Natural killer cell treated with Interleukin-12 subunit alpha and Interleukin-12 subunit beta and Interleukin-15 and Interleukin-18, amount 100 ng/mL, for 72 hours (primary cell): Measurements from ENCODE around the gene TSPYL1. TPM values are rescaled to one million over a fixed set of nuclear protein-coding genes. Genes with fewer than 3 reads are reported as not detected.
A peak's percentile ranks its signal among the peaks of the same experiment; 100 is the strongest.
"Not testable (repeated sequence)": the region's sequence is repeated elsewhere in the genome, so short reads cannot be mapped to it uniquely, and the experiment has no call there.

ENCODE experiments used
- ATAC-seq, 2 donors: fragments of 150-1000 bp; cut with Tn5 transposase in 1 of 2; sonication (Bioruptor Pico), chemical (Tn5 transposase) in 1 of 2; 2 replicates each; pipeline ENCODE4 v1.10.0; 2021
- DNase-seq: peaks from one replicate; pipeline ENCODE4 v3.0.0; 2022; ENCODE audit warnings: low spot score
- H3K27ac Mint-ChIP-seq, 2 donors: 1 replicate in 1 of 2; 2 replicates in 1 of 2; pipeline ENCODE4 v1.8.0; 2022; ENCODE audit warnings: mixed read lengths in 2 of 2, mild to moderate bottlenecking in 1 of 2, moderate library complexity in 1 of 2
- H3K27me3 Mint-ChIP-seq, 2 donors: 1 replicate in 1 of 2; 2 replicates in 1 of 2; pipeline ENCODE4 v1.8.0; 2022; ENCODE audit warnings: mixed read lengths in 2 of 2
- H3K36me3 Mint-ChIP-seq: one replicate; pipeline ENCODE4 v1.8.0; 2022; ENCODE audit warnings: mixed read lengths
- H3K4me1 Mint-ChIP-seq, 2 donors: 1 replicate in 1 of 2; 2 replicates in 1 of 2; pipeline ENCODE4 v1.8.0; 2022; ENCODE audit warnings: low read depth in 2 of 2, mixed read lengths in 2 of 2, mild to moderate bottlenecking in 1 of 2
- H3K4me3 Mint-ChIP-seq: one replicate; pipeline ENCODE4 v1.8.0; 2022; ENCODE audit warnings: mixed read lengths
- H3K9me3 Mint-ChIP-seq: 2 replicates; pipeline ENCODE4 v1.8.0; 2022; ENCODE audit warnings: mixed read lengths
- total RNA-seq, 2 donors: library from RNA; stranded (reverse); gene quantifications; one replicate each; pipeline ENCODE4 v1.2.3, GENCODE V29; 2022

The TSPYL1 gene
- total RNA-seq, 2 donors from 2014 or later: 40.4 to 50.9 TPM

DNA sequence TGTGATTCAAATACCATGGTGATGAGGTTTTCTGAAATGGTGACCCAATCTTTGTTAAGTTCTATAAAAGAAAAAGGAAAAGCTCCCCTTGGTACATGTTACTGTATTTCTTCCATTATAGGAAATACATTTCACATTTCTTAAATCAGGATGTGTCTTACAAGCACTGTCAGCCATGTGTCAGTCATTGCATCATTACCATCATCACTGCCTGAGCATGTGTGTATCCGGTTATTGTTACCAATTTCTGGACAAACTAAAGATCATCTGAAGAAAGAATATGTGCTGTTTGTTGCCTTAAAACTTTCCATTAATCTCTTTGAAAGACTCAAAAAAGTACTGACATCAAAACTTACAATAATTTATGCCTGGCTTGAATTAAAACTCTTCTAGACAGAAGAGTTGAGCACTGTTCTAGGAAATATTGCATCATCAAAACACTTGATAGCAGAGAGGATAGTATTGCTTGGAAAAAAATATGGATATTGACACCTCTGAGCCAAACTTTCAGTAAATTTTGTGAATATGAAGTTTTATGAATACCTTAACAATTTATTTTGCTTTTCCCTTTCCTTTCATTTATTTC lies 7.1 kb upstream of the TSPYL1 start:
- Mint-ChIP-seq H3K9me3 (no peaks in the 10 kb centered on the region), H3K4me3 (no peak overlapping the region), H3K27me3 (no peaks in the 10 kb centered on the region), H3K36me3 (no peaks in the 10 kb centered on the region), H3K27ac (peak overlapping the region in 1 of 2 donors; percentile 39), H3K4me1 (no peaks in the 10 kb centered on the region)
- no peak for DNase-seq
- peak in 1 of 2 donors; percentile 60 for ATAC-seq

DNA sequence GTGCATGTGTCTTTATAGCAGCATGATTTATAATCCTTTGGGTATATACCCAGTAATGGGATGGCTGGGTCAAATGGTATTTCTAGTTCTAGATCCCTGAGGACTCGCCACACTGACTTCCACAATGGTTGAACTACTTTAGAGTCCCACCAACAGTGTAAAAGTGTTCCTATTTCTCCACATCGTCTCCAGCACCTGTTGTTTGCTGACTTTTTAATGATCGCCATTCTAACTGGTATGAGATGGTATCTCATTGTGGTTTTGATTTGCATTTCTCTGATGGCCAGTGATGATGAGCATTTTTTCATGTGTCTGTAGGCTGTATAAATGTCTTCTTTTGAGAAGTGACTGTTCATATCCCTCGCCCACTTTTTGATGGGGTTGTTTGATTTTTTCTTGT lies 5.3 kb upstream of the TSPYL1 start:
- not testable (repeated sequence) for H3K9me3 Mint-ChIP-seq, DNase-seq, H3K4me3 Mint-ChIP-seq, H3K27ac Mint-ChIP-seq, H3K36me3 Mint-ChIP-seq, ATAC-seq, H3K27me3 Mint-ChIP-seq
- H3K4me1 Mint-ChIP-seq: peaks cover 3 to 11% of the 10 kb centered on the region in 2 donors

DNA sequence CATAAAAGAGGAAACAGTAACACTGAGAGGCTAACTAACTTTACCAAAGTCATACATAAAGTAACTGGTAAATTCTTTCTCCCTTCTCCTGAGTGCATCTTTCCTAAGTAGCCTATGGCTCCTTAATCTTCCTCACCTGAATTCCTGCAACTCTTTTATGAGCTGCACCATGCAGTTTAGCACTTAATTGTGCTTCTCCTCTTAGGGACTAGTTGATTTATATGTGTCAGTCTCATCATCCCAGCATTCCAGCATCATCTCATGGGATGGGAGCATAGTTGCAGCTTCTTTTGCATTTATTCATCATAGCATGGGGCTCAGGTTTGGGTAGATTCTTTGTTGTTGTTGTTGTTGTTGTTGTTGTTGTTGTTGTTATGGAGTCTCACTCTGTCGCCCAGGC lies 3.5 kb upstream of the TSPYL1 start:
- no peak for ATAC-seq
- no peak overlapping the region for H3K4me3 Mint-ChIP-seq
- H3K9me3 Mint-ChIP-seq: no peaks in the 10 kb centered on the region
- no peak for DNase-seq
- no peaks in the 10 kb centered on the region for H3K27me3 Mint-ChIP-seq
- H3K36me3 Mint-ChIP-seq: peaks cover 12% of the 10 kb centered on the region
- H3K4me1 Mint-ChIP-seq: peaks cover 14 to 27% of the 10 kb centered on the region in 2 donors
- H3K27ac Mint-ChIP-seq: no peak overlapping the region

DNA sequence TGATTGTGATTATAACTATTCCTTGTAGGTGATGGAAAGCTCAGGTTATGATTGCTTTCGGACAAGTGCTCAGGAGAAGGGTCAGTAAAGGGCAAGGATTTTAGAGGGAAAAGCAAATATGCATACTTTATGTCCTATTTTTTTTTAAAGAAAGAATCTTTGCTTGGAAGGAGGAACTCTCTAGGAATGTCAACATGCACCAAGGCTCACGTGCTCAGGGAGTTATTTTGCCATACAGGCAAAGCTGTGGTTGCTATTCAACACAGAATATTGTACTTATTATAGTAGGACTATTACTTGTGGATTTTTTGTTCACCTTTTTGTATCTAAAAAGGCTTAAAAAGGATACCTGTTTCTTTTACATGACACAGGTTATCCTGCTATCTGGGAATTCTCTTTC lies 3.0 kb upstream of the TSPYL1 start:
- peaks cover 17% of the 10 kb centered on the region for H3K36me3 Mint-ChIP-seq
- H3K4me1 Mint-ChIP-seq: peaks cover 18 to 32% of the 10 kb centered on the region in 2 donors
- ATAC-seq (no peak), DNase-seq (no peak)
- H3K4me3 Mint-ChIP-seq: no peak overlapping the region
- H3K9me3 Mint-ChIP-seq: no peaks in the 10 kb centered on the region
- no peak overlapping the region for H3K27ac Mint-ChIP-seq
- no peaks in the 10 kb centered on the region for H3K27me3 Mint-ChIP-seq

DNA sequence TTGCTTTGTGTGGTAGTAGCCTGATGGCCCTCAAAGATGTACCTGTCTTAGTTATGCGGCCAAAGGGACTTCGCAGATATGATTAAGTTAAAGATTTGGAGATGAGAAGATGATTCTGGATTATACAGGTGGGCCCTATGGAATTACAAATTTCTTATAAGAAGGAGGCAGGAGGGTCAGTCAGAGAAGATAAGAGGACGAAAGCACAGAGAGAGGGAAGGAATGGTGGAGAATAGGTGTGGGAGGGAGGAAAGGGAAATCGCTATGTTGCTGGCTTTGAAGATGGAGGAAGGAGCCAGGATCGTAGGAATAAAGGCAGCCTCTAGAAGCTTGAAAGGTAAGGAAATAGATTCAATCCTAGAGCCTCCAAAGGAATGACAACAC lies 1.2 kb upstream of the TSPYL1 start:
- Mint-ChIP-seq H3K4me3 (peak overlapping the region; percentile 100), H3K27ac (peak overlapping the region in 1 of 2 donors; percentile 99), H3K9me3 (no peaks in the 10 kb centered on the region), H3K27me3 (no peaks in the 10 kb centered on the region), H3K36me3 (peaks cover 30% of the 10 kb centered on the region), H3K4me1 (peaks cover 31 to 48% of the 10 kb centered on the region in 2 donors)
- DNase-seq (no peak), ATAC-seq (no peak)

DNA sequence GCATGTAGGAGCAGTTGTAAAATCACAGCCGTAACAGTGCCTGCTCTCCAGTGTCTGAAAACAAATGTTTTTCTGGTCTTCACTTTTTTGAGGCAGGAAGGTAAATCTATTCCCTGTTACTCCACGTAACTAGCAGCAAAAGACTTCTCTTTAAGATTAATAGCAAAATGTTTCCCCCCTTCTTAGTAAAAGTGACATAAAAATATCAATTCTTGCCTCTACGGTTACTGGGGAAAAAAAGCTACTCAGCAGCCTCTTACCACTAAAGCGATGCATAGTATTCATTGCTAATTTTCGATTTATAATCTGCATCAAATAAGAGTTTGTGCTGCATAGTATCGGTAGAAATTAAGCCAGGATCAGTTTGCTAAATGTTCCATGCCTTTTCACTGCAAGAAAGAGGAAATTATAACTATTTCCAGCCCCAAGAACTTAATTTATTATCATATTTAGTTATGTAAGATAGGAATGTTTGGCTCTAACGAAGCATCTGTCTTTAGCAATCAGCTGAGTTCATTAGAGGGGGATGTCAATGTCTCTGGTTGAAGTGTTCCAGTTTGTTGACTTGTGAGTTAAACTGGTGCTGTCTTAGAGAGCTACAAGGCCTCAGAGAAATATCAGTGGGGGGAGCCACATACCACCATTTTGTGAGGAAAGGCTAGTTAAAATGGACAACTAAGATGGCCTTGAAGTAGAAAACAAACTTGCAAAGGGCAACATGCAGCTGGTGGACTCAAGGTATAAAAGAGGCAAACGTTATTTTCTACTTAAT lies 617 bp upstream of the TSPYL1 start:
- no peak for DNase-seq
- peaks cover 33 to 51% of the 10 kb centered on the region in 2 donors for H3K4me1 Mint-ChIP-seq
- peak overlapping the region; percentile 99 for H3K27ac Mint-ChIP-seq

DNA sequence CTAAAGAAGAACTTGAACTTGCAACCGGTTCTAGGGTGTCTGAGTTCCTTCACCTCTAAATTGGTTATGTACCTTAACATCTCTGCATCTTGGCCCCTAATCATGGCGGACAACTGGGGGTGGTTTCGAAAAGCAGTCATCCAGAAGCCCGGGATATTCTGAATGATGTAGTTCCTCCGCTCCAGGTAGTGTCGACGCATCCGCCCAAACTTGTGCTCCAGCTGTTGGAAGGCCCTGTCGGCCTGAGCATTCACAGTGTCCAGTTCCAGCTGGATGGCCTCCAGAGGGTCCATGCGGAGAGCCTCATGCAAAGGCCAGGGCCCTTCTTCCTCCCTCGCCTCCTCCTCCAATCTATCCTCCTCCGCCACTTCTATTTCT lies 887 bp downstream of the TSPYL1 start:
- H3K4me1 Mint-ChIP-seq: peaks cover 36 to 55% of the 10 kb centered on the region in 2 donors
- peaks cover 33% of the 10 kb centered on the region for H3K36me3 Mint-ChIP-seq
- no peaks in the 10 kb centered on the region for H3K9me3 Mint-ChIP-seq
- H3K27me3 Mint-ChIP-seq: no peaks in the 10 kb centered on the region
- DNase-seq (no peak), ATAC-seq (no peak)
- peak overlapping the region; percentile 100 for H3K4me3 Mint-ChIP-seq
- peak overlapping the region; percentile 99 for H3K27ac Mint-ChIP-seq

More for the DNA sequence above, 617 bp upstream of the TSPYL1 start:
- no peaks in the 10 kb centered on the region for H3K27me3 Mint-ChIP-seq
- H3K36me3 Mint-ChIP-seq: peaks cover 33% of the 10 kb centered on the region
- H3K9me3 Mint-ChIP-seq: no peaks in the 10 kb centered on the region
- no peak for ATAC-seq
- H3K4me3 Mint-ChIP-seq: peak overlapping the region; percentile 100

DNA sequence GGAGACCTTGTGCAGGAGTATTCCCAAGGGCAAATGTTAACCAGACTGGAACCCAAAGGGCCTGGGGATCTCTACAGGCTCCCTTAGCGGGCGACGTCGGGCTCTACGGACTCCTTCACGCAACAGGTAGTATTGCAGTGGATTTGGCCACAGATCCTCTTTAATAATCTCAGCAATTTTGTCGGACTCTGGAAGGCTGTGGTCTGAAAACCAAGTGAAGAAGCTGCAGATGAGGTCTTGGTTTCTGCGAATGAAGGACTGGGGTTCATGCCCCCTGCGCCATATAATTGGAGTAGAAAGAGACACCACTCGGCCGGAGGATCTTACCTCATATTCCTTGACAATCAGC lies 1.3 kb downstream of the TSPYL1 start:
- Mint-ChIP-seq H3K4me3 (peak overlapping the region; percentile 100), H3K36me3 (peaks cover 33% of the 10 kb centered on the region), H3K9me3 (no peaks in the 10 kb centered on the region), H3K27ac (peak overlapping the region; percentile 99), H3K4me1 (peaks cover 36 to 55% of the 10 kb centered on the region in 2 donors), H3K27me3 (no peaks in the 10 kb centered on the region)
- no peak for DNase-seq
- no peak for ATAC-seq

DNA sequence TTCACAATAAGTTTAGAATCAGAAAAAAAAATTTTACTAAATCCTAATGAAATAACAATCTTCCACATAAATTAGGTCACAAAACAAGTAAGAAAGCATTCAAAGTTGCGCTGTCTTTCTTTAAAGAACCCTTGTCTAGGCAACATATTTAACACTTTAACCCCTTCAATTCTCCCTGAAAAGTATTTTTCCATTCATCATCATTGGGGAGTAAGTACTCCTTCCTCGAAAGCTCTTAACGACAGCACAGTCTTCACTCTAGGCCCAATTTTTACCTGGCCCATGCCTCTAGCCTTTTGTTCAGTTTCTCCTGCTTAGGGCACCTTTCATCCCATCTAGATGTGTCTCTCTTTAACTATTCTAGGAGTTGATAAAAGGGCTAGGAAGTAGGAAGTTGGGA lies 2.6 kb downstream of the TSPYL1 start:
- Mint-ChIP-seq H3K4me1 (peaks cover 36 to 55% of the 10 kb centered on the region in 2 donors), H3K4me3 (peak overlapping the region; percentile 100), H3K27ac (peak overlapping the region; percentile 99), H3K27me3 (no peaks in the 10 kb centered on the region), H3K9me3 (no peaks in the 10 kb centered on the region), H3K36me3 (peaks cover 33% of the 10 kb centered on the region)
- DNase-seq: no peak
- ATAC-seq: no peak

DNA sequence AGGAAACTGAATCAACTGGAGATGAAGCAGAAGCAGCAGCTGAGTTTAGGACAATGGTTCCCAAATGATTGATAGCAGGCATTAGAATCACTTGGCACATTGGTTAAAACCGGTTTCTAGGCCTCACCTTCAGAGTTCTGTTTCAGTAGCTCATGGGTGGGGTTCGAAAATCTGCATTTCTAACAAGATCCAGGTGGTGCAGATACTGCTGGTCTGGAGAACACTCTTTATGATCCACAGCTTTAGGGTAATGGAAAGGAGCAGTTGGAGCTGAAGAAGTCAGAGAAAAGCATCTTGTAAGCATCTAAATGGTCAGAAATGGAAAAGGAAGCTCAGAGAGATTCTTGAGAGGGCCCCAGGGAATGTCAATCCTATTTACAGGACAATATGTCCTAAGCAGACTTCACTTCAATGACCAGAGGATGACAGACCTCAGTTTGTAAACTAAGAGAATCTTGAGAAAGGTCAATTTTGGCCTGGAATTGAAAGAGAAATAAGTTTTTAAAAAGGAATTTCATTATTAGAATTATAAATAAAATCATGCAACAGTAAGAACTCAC lies 8.5 kb downstream of the TSPYL1 start:
- H3K9me3 Mint-ChIP-seq: no peaks in the 10 kb centered on the region
- H3K27me3 Mint-ChIP-seq: no peaks in the 10 kb centered on the region
- H3K36me3 Mint-ChIP-seq: peaks cover 6% of the 10 kb centered on the region
- no peak overlapping the region for H3K27ac Mint-ChIP-seq
- H3K4me3 Mint-ChIP-seq: no peak overlapping the region
- no peak for DNase-seq
- peaks cover 12 to 16% of the 10 kb centered on the region in 2 donors for H3K4me1 Mint-ChIP-seq
- ATAC-seq: no peak

DNA sequence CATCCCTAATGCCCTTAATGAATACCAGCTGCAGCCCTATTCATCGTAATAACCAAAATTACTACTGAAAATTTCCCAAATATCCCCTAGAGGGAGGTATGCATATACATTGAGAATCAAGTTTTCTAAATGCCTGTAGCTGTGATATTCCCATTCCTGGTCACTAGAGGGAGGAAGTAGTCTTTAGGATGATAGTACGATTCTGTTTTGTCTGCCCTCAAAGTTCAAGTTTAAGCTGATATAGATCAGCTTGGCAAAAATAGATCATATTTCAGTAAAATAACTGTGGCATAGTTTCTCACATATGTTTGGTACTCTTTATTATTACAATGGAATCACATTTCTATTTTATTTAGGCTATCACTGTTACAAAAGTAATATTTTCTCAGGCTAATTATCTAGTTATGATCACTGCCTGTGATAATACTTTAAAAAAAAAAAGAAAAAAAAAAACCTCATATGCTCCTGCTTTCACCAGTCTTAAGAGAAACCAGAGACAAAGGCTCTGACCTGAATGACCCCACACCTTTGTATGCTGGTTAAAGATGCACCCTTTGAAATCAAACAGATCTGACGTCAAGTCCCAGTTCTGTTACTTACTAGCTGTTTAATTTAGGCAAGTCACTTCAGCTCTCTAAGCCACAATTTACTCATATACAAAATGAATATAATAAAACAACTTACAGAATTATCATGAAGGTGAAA lies 11.0 kb downstream of the TSPYL1 start:
- Mint-ChIP-seq H3K36me3 (peaks cover 9% of the 10 kb centered on the region), H3K4me3 (no peak overlapping the region), H3K4me1 (peaks cover 5 to 7% of the 10 kb centered on the region in 2 donors), H3K27me3 (no peaks in the 10 kb centered on the region), H3K27ac (peak overlapping the region; percentile 5 to 48), H3K9me3 (peaks cover 5% of the 10 kb centered on the region)
- ATAC-seq: peak; percentile 68 to 79
- DNase-seq: no peak

DNA sequence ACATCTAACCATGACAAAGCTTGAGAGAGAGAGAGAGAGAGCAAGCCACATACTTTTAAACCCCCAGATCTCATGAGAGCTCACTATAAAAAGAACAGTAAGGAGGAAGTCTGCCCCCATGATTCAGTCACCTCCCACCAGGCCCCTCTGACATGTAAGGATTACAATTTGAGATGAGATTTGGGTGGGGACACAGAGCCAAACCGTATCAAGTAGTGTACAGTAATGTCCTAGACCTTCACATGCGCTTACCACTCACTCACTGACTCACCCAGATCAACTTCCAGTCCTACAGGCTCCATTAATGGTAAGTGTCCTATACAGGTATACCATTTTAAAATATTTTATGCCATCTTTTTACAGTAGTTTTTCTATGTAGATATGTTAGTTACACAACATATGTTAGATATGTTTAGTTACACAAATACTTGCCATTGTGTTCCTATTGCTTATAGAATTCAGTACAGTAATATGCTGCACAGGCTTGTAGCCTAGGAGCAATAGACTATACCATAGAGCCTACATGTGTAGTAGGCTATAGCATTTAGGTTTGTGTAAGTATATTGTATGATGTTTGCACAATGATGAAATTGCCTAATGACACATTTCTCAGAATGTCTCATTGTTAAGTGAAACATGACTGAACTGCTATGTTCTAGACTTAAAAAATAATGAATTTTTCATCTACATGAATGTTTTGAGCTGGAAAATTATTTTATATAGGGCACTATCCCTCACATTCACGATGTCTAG lies 11.7 kb downstream of the TSPYL1 start:
- Mint-ChIP-seq H3K4me3 (no peak overlapping the region), H3K4me1 (peaks cover 5 to 7% of the 10 kb centered on the region in 2 donors), H3K27me3 (no peaks in the 10 kb centered on the region), H3K36me3 (peaks cover 15% of the 10 kb centered on the region), H3K27ac (peak overlapping the region; percentile 5 to 48), H3K9me3 (peaks cover 5% of the 10 kb centered on the region)
- no peak for DNase-seq
- ATAC-seq: peak in 1 of 2 donors; percentile 40

DNA sequence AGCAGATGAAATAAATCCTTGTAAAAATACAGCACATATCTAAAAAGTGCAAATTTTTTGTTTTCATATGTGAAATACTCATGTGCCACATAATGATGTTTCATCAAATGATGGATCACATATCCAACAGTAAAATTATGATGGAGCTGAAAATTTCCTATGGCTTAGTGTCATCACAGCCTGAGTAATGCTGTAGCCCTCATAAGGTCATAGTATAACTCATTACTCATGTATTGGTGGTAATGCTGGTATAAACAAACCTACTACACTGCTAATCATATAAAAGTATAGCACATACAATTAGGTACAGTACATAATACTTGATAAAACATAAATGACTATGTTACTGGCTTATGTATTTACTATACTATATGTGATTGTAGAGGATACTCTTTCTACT lies 12.9 kb downstream of the TSPYL1 start:
- peaks cover 5% of the 10 kb centered on the region for H3K9me3 Mint-ChIP-seq
- DNase-seq (no peak), ATAC-seq (no peak)
- H3K36me3 Mint-ChIP-seq: peaks cover 26% of the 10 kb centered on the region
- no peak overlapping the region for H3K4me3 Mint-ChIP-seq
- peaks cover 5 to 7% of the 10 kb centered on the region in 2 donors for H3K4me1 Mint-ChIP-seq
- no peaks in the 10 kb centered on the region for H3K27me3 Mint-ChIP-seq
- H3K27ac Mint-ChIP-seq: no peak overlapping the region
